Measurements from ENCODE around the gene DCLK1. TPM values are rescaled to one million over a fixed set of nuclear protein-coding genes. Genes with fewer than 3 reads are reported as not detected.

Gene DCLK1
- total RNA-seq, 2 donors from 2014 or later = 25.6 to 27.8 TPM

GRCh38 chr13:35886332-35887114 lies 244.7 kb downstream of the DCLK1 start:
- no peak for TF ChIP-seq CTCF (IDR thresholded peaks at IDR 0.05)
- Histone ChIP-seq H3K4me3 (no peak overlapping the region), H3K27ac (no peak overlapping the region), H3K9me3 (no peaks in the 10 kb centered on the region), H3K36me3 (no peaks in the 10 kb centered on the region), H3K27me3 (replicated peaks; ENCODE audit: insufficient read depth) (no peaks in the 10 kb centered on the region), H3K4me1 (ENCODE audit: control insufficient read depth in 1 of 2, low read depth in 2 of 2) (peaks cover 0 to 34% of the 10 kb centered on the region in 2 donors)
- no peak for ATAC-seq (ENCODE audit: insufficient number of reproducible peaks, low FRiP score, low read depth)
- no peak for DNase-seq (ENCODE audit: low spot score)

GRCh38 chr13:35884211-35884760 lies 246.9 kb downstream of the DCLK1 start:
- TF ChIP-seq CTCF (IDR thresholded peaks at IDR 0.05) = no peak
- ATAC-seq (ENCODE audit: insufficient number of reproducible peaks, low FRiP score, low read depth) (no peak), DNase-seq (ENCODE audit: low spot score) (no peak)
- H3K36me3 ChIP-seq = no peaks in the 10 kb centered on the region
- no peak overlapping the region for H3K27ac ChIP-seq
- no peak overlapping the region for H3K4me3 ChIP-seq
- H3K27me3 ChIP-seq (replicated peaks; ENCODE audit: insufficient read depth) = no peaks in the 10 kb centered on the region
- no peaks in the 10 kb centered on the region for H3K9me3 ChIP-seq
- H3K4me1 ChIP-seq (ENCODE audit: control insufficient read depth in 1 of 2, low read depth in 2 of 2) = peaks cover 0 to 42% of the 10 kb centered on the region in 2 donors

- ATAC-seq (ENCODE audit: insufficient number of reproducible peaks, low FRiP score, low read depth) (no peak), DNase-seq (ENCODE audit: low spot score) (no peak)
- TF ChIP-seq CTCF (IDR thresholded peaks at IDR 0.05) = no peak
- Histone ChIP-seq H3K4me1 (ENCODE audit: control insufficient read depth in 1 of 2, low read depth in 2 of 2) (peaks cover 0 to 35% of the 10 kb centered on the region in 2 donors), H3K36me3 (no peaks in the 10 kb centered on the region), H3K27me3 (replicated peaks; ENCODE audit: insufficient read depth) (no peaks in the 10 kb centered on the region), H3K27ac (no peak overlapping the region), H3K9me3 (no peaks in the 10 kb centered on the region), H3K4me3 (no peak overlapping the region)
Measured at GRCh38 chr13:35882722-35883497, 248.3 kb downstream of the DCLK1 start.

DNA sequence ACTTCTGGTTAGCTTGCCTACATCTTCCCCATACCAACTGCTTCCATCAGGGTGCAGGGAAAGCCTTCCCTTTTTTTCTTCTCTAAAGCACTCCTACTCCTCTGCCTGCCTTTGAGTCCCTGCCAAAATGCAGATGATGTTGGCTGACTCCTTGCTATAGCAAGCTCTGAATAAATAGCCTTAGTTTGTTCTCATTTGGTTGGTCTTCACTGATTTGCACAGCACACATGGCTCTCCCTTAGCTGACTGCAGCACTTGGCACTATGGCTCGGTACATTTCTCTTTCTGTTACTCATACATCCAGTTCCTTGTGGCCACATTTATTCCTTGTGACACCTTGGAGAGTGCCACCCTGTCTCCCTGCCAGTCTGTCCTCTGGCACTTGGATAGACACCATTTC lies 249.8 kb downstream of the DCLK1 start:
- H3K27ac ChIP-seq = peak overlapping the region in 1 of 2 donors; percentile 44
- H3K4me1 ChIP-seq (ENCODE audit: control insufficient read depth in 1 of 2, low read depth in 2 of 2) = peaks cover 0 to 31% of the 10 kb centered on the region in 2 donors
- no peaks in the 10 kb centered on the region for H3K27me3 ChIP-seq (replicated peaks; ENCODE audit: insufficient read depth)
- H3K9me3 ChIP-seq = no peaks in the 10 kb centered on the region
- TF ChIP-seq CTCF (IDR thresholded peaks at IDR 0.05) = no peak
- no peaks in the 10 kb centered on the region for H3K36me3 ChIP-seq
- no peak overlapping the region for H3K4me3 ChIP-seq
- DNase-seq (ENCODE audit: low spot score) (no peak), ATAC-seq (ENCODE audit: insufficient number of reproducible peaks, low FRiP score, low read depth) (no peak)

- no peaks in the 10 kb centered on the region for H3K27me3 ChIP-seq (replicated peaks; ENCODE audit: insufficient read depth)
- no peak for TF ChIP-seq CTCF (IDR thresholded peaks at IDR 0.05)
- no peak for DNase-seq (ENCODE audit: low spot score)
- peaks cover 0 to 43% of the 10 kb centered on the region in 2 donors for H3K4me1 ChIP-seq (ENCODE audit: control insufficient read depth in 1 of 2, low read depth in 2 of 2)
- no peak for ATAC-seq (ENCODE audit: insufficient number of reproducible peaks, low FRiP score, low read depth)
- no peak overlapping the region for H3K4me3 ChIP-seq
- no peaks in the 10 kb centered on the region for H3K36me3 ChIP-seq
- H3K27ac ChIP-seq = no peak overlapping the region
- no peaks in the 10 kb centered on the region for H3K9me3 ChIP-seq
Measured at GRCh38 chr13:35879111-35879510, 252.1 kb downstream of the DCLK1 start.
